ENCODE results near the gene UGT1A1.

DNA sequence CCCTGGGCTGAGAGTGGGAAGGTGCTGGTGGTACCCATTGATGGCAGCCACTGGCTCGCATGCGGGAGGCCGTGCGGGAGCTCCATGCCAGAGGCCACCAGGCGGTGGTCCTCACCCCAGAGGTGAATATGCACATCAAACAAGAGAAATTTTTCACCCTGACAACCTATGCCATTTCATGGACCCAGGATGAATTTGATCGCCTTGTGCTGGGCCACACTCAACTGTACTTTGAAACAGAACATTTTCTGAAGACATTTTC is 12.9 kb upstream of the UGT1A1 start:
- TF ChIP-seq POLR2AphosphoS5 (IDR thresholded peaks at IDR 0.05), result no peak
- TF ChIP-seq, protein P1, sequence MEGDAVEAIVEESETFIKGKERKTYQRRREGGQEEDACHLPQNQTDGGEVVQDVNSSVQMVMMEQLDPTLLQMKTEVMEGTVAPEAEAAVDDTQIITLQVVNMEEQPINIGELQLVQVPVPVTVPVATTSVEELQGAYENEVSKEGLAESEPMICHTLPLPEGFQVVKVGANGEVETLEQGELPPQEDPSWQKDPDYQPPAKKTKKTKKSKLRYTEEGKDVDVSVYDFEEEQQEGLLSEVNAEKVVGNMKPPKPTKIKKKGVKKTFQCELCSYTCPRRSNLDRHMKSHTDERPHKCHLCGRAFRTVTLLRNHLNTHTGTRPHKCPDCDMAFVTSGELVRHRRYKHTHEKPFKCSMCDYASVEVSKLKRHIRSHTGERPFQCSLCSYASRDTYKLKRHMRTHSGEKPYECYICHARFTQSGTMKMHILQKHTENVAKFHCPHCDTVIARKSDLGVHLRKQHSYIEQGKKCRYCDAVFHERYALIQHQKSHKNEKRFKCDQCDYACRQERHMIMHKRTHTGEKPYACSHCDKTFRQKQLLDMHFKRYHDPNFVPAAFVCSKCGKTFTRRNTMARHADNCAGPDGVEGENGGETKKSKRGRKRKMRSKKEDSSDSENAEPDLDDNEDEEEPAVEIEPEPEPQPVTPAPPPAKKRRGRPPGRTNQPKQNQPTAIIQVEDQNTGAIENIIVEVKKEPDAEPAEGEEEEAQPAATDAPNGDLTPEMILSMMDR (IDR thresholded peaks at IDR 0.05), result no peak

All from prostate gland (tissue), 2 donors.